Measurements from ENCODE around the gene DDX1.

DDX1 gene

GRCh38 chr2:15599994-15600393 lies 8.3 kb downstream of the DDX1 start:
- Histone ChIP-seq H3K4me1 (ENCODE audit: control insufficient read depth, insufficient read depth, low read length) (no peaks in the 10 kb centered on the region), H3K36me3 (ENCODE audit: control insufficient read depth in 2 of 2, insufficient read depth in 1 of 2, low read length in 2 of 2) (peaks cover 92 to 98% of the 10 kb centered on the region in 2 experiments), H3K4me3 (ENCODE audit: low read depth, low read length) (no peak overlapping the region), H3K27ac (ENCODE audit: extremely low read depth, low read depth, low read length) (no peak overlapping the region), H3K9me3 (ENCODE audit: control insufficient read depth, insufficient read depth, low read depth, low read length) (no peaks in the 10 kb centered on the region)
- ChIA-PET POLR2A (no interaction called here), CTCF (no interaction called here)
- TF ChIP-seq BCL11B (tag by site-specific recombination; IDR thresholded peaks at IDR 0.05; ENCODE audit: low read depth) (no peak), ZNF426 (tag by site-specific recombination; IDR thresholded peaks at IDR 0.05) (no peak), ZNF830 (tag by site-specific recombination; IDR thresholded peaks at IDR 0.05; ENCODE audit: low read depth) (no peak), ZNF433 (tag by site-specific recombination; IDR thresholded peaks at IDR 0.05; ENCODE audit: low read depth) (no peak), ZBTB26 (tag by site-specific recombination; optimal IDR thresholded peaks at IDR 0.05) (no peak), EGR2 (tag by site-specific recombination; IDR thresholded peaks at IDR 0.05; ENCODE audit: low read depth) (no peak), ZFP41 (tag by site-specific recombination; IDR thresholded peaks at IDR 0.05; ENCODE audit: borderline replicate concordance) (no peak), ZNF362 (tag by site-specific recombination; IDR thresholded peaks at IDR 0.05) (no peak), ZEB2 (tag by site-specific recombination; IDR thresholded peaks at IDR 0.05) (no peak), ZNF302 (tag by site-specific recombination; IDR thresholded peaks at IDR 0.05; ENCODE audit: low read depth) (no peak), SETDB1 (IDR thresholded peaks at IDR 0.05; ENCODE audit: insufficient read length, low read length) (no peak)

GRCh38 chr2:15601681-15602080 lies 10.0 kb downstream of the DDX1 start:
- H3K4me1 ChIP-seq (ENCODE audit: control insufficient read depth, insufficient read depth, low read length) = no peaks in the 10 kb centered on the region
- peaks cover 94 to 98% of the 10 kb centered on the region in 2 experiments for H3K36me3 ChIP-seq (ENCODE audit: control insufficient read depth in 2 of 2, insufficient read depth in 1 of 2, low read length in 2 of 2)
- TF ChIP-seq ZNF10 (tag by site-specific recombination; IDR thresholded peaks at IDR 0.05) = no peak
- TF ChIP-seq ZBTB1 (tag by site-specific recombination; IDR thresholded peaks at IDR 0.05) = no peak
- no peak for TF ChIP-seq ZNF658 (tag by site-specific recombination; IDR thresholded peaks at IDR 0.05)
- TF ChIP-seq TCF7L2 (IDR thresholded peaks at IDR 0.05; ENCODE audit: borderline replicate concordance, low read depth, low read length) = no peak
- H3K9me3 ChIP-seq (ENCODE audit: control insufficient read depth, insufficient read depth, low read depth, low read length) = no peaks in the 10 kb centered on the region
- ChIA-PET POLR2A (interaction anchor here (0.8 kb wide), 1 partner anchor 9 kb away, joined by 3 read pairs; no protein-coding TSS in a partner anchor), CTCF (interaction anchor here (0.7 kb wide), 1 partner anchor 660 kb away, joined by 4 read pairs; no protein-coding TSS in a partner anchor)
- no peak overlapping the region for H3K27ac ChIP-seq (ENCODE audit: extremely low read depth, low read depth, low read length)
- no peak overlapping the region for H3K4me3 ChIP-seq (ENCODE audit: low read depth, low read length)

GRCh38 chr2:15602393-15602792 lies 10.7 kb downstream of the DDX1 start:
- TF ChIP-seq ZNF837 (tag by site-specific recombination; IDR thresholded peaks at IDR 0.05) (no peak), ZNF776 (tag by site-specific recombination; IDR thresholded peaks at IDR 0.05; ENCODE audit: borderline replicate concordance) (no peak), ZNF133 (tag by site-specific recombination; IDR thresholded peaks at IDR 0.05) (no peak), ZNF670 (tag by site-specific recombination; IDR thresholded peaks at IDR 0.05; ENCODE audit: low read depth) (no peak), ZEB2 (tag by site-specific recombination; IDR thresholded peaks at IDR 0.05) (no peak), ZBTB6 (tag by site-specific recombination; IDR thresholded peaks at IDR 0.05) (no peak), ZNF26 (tag by site-specific recombination; IDR thresholded peaks at IDR 0.05) (no peak), ZNF280C (tag by site-specific recombination; IDR thresholded peaks at IDR 0.05) (no peak), ZNF202 (tag by site-specific recombination; IDR thresholded peaks at IDR 0.05; ENCODE audit: borderline replicate concordance) (no peak)
- CTCF ChIA-PET = interaction anchor here (0.9 kb wide), 1 partner anchor 25 kb away, joined by 3 read pairs; no protein-coding TSS in a partner anchor
- no peak overlapping the region for H3K27ac ChIP-seq (ENCODE audit: extremely low read depth, low read depth, low read length)
- H3K36me3 ChIP-seq (ENCODE audit: control insufficient read depth in 2 of 2, insufficient read depth in 1 of 2, low read length in 2 of 2) = peaks cover 94 to 98% of the 10 kb centered on the region in 2 experiments
- POLR2A ChIA-PET = no interaction called here
- H3K4me3 ChIP-seq (ENCODE audit: low read depth, low read length) = no peak overlapping the region
- no peaks in the 10 kb centered on the region for H3K4me1 ChIP-seq (ENCODE audit: control insufficient read depth, insufficient read depth, low read length)
- H3K9me3 ChIP-seq (ENCODE audit: control insufficient read depth, insufficient read depth, low read depth, low read length) = no peaks in the 10 kb centered on the region
